ENCODE results near the gene TMEM163.
"Not testable (repeated sequence)": the region's sequence is repeated elsewhere in the genome, so short reads cannot be mapped to it uniquely, and the experiment has no call there.

TMEM163 gene

GRCh38 chr2:134663451-134664450 is 55.0 kb downstream of the TMEM163 start:
- DNase-seq (ENCODE audit: low spot score) = no peak

DNA sequence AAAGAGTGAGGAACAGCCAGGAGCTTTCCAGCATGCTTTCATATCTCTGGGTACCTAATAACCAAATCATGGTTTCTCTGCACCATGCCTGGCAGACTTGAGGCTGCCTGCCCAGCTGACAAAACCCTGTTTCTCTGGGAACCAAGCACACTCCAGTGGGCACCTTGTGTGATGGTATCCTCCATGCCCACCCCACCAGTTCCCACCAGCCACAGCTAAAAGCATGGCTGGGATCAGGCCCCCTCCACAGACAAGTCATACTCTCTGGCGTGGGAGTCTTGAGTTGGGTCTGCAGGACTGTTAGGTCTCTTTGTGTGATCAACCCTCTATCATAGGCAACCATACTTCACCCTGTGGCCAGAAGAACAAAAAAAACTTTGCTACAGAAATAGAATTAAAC is 56.0 kb downstream of the TMEM163 start:
- no peak for DNase-seq (ENCODE audit: low spot score)

GRCh38 chr2:134660626-134661402 is 58.0 kb downstream of the TMEM163 start:
- DNase-seq (ENCODE audit: low spot score) = no peak

DNA sequence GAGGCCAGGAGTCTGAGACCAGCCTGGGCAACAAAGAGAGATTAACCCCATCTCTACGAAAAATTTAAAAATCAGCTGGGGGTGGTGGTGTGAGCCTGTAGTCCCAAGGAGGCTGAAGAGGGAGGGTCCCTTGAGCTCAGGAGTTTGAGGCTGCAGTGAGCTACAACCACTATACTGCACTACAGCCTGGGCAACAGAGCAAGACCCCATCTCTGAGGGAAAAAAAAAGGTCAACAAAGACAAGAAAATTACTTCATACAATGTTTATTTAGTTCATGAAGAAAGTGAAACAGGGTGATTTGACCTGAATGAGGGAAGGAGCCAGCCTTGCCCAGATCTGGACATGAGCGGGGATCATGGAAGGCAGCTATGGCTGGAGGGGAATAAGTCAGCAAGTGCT is 59.1 kb downstream of the TMEM163 start:
- DNase-seq (ENCODE audit: low spot score) = no peak

GRCh38 chr2:134657650-134658250 is 61.0 kb downstream of the TMEM163 start:
- no peak for DNase-seq (ENCODE audit: low spot score)

- DNase-seq (ENCODE audit: low spot score) = not testable (repeated sequence)
These were observed 62.4 kb downstream of the TMEM163 start for GRCh38 chr2:134656391-134656790.

DNA sequence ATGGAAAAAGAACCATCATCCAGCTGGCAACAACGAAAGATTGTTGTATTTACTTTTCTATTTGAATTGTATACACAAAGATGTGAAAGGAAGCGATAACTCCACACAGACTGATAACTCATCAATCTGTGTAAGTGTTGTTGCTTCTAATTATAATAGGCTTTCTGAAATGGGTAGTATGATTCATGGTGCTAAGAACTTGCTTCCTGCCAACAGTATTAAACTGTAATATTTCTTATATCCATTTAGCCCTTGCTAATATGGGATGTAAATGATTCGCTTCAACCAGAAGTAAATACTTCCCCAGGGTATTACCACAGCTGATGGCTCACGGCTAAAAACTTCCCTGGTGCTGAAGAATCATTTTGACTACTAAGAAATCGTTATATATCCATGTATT is 70.2 kb downstream of the TMEM163 start:
- no peak for DNase-seq (ENCODE audit: low spot score)

DNA sequence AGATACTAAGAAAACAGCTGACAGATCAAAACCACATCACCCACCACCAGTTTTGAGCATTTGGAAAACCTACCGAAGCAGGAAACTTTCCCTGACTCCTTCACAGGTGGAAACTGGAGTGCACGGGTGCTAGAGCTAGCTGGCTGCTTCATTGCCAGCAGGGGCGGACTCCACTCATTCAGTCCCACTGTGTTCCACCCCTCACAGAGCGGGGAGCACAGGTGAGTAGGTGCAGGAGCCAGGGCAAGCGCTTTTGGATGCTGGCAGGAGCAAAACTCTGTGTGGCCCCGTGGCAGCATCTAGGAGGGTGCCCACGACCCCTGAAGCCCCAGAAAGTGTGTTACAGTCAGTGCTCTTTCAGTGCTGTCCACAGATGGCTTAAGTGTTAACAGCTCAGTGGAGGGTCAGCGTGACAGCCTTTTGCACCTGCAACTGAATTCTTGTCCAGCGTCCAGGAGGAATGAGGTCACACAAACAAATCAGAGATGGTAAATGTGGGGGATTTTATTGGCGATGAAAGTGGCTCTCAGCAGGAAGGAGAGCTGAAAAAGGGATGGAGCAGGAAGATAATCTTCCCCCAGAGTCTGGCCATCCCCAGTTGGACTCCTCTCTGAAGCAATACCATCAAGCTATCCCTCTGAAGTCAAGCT is 71.1 kb downstream of the TMEM163 start:
- no peak for DNase-seq (ENCODE audit: low spot score)

GRCh38 chr2:134642938-134643337 is 75.9 kb downstream of the TMEM163 start:
- DNase-seq (ENCODE audit: low spot score) = no peak

- DNase-seq (ENCODE audit: low spot score) = no peak
These were observed 78.3 kb downstream of the TMEM163 start for GRCh38 chr2:134640494-134640893.

- no peak for DNase-seq (ENCODE audit: low spot score)
These were observed 79.5 kb downstream of the TMEM163 start for GRCh38 chr2:134639265-134639664.

- DNase-seq (ENCODE audit: low spot score) = no peak
These were observed 82.1 kb downstream of the TMEM163 start for GRCh38 chr2:134636714-134637113.

- DNase-seq (ENCODE audit: low spot score) = no peak
These were observed 84.6 kb downstream of the TMEM163 start for GRCh38 chr2:134634054-134634753.

DNA sequence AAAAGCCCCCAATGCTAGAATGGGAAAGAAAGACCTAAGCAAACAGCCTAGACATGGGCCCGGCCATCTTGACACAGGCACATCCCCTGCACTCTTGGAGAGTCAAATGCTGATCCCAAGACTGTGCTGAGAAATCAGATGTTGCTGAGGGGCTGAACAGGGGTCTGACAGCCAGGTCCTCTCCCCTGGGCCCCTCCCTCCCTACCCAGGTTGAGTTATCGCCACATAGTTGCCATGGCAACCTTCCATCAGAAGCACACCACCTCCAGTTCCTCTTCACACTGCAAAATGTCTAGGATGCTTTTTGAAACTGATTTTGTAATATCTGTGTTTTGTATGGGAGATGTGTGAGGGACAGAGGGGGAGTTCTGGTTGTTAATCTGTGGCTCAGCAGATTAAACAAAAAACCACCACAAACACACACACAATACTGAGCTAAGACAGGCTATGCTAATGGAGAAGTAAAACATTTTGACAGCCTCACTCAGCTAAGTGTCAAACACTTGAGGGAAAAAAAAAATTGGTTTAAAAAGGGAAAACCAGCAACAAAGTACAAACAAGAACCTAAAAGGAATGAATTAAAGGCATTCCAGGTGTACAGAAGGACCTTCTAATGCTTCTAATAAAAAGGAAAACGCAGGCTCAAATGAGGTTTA is 88.2 kb downstream of the TMEM163 start:
- DNase-seq (ENCODE audit: low spot score) = no peak

DNA sequence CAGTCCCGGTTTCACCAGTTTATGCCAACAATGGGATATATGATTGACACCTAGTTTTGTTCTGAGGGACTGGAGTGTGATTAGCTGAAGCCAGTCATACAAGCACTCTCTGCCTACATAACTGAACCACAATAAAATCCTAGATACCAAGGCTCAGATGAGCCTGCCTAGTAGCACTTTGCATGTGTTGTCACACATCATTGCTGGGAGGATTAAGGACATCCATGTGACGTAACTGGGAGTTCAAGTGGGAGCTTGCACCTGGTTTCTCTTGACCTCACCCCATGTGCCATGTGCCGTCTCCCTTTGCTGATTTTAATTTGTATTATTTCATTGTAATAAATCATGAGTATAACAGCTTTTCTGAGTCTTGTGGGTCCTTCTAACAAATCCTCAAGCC is 90.3 kb downstream of the TMEM163 start:
- no peak for DNase-seq (ENCODE audit: low spot score)

DNA sequence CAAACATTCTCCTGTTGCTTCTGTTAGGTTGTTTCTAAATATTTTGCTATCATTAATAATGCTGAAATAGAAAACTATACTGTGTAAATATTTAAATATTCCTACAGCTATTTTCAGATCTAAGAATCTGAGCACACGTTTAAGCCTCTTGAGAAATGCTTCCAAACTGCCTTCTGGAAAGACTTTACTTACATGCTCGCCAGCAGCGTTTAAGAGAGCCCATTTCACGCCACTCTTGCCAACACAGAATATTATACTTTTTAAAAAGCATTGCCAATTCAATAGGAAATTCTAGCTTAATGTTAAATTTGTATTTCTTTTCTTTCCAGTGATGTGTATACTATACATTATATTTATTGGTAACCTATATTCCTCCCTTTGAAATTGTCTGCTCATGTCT is 92.0 kb downstream of the TMEM163 start:
- no peak for DNase-seq (ENCODE audit: low spot score)

DNA sequence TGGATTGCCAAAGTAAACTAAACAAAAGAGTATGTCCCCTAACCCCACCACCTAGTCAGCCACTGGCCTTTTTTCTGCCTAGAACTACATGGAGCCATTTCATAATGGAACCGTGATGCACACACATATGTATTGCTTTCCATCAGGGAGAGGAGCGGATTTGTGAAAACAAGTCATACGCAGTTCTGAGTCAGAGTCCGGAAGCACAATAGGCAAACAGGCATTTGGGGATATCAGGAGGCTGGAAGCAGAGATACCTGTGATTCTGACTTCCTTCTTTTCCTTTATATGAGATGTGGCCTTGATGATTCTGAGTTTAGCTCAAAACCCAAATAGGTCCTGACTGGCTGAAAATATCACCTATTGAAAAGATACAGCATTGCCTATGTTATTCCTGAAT is 93.5 kb downstream of the TMEM163 start:
- DNase-seq (ENCODE audit: low spot score) = no peak

GRCh38 chr2:134623796-134624195 is 95.0 kb downstream of the TMEM163 start:
- DNase-seq (ENCODE audit: low spot score) = no peak

GRCh38 chr2:134623046-134623445 is 95.8 kb downstream of the TMEM163 start:
- no peak for DNase-seq (ENCODE audit: low spot score)

- DNase-seq (ENCODE audit: low spot score) = no peak
These were observed 96.7 kb downstream of the TMEM163 start for GRCh38 chr2:134621939-134622705.
